IMR-90 (cell line): ENCODE measurements around the gene IKZF3. TPM values are rescaled to one million over a fixed set of nuclear protein-coding genes. Genes with fewer than 3 reads are reported as not detected.

ENCODE experiments used
- ATAC-seq: fragments of 200-7000 bp; cut with Tn5 transposase; 2 replicates; pipeline ENCODE4 v1.9.1; 2020; ENCODE audit warnings: low read depth, mild to moderate bottlenecking, moderate library complexity
- BruUV-seq: library from RNA; stranded (reverse); fragments of 400-500 nt; replicated peaks from 2 replicates; lab custom pipeline; 2021; lab: Mats Ljungman, UMichigan
- CTCF ChIA-PET: fragments of 300-600 bp; formaldehyde crosslinking; extraction: SDS; loops from one replicate; lab custom pipeline; 2021; ENCODE audit warnings: antibody characterized with exemption; lab: Yijun Ruan, JAX
- POLR2A ChIA-PET: fragments of 300-600 bp; sonication (Branson Sonifier 250); formaldehyde crosslinking; loops from one replicate; lab custom pipeline; 2022; ENCODE audit warnings: antibody characterized with exemption; ENCODE audit not compliant: unreplicated experiment; lab: Charles Lee
- DNase-seq: peaks from one replicate; pipeline ENCODE4 v3.0.0; 2013
- H2AFZ ChIP-seq: replicated peaks from 2 replicates; pipeline ENCODE3; 2013; ENCODE audit warnings: low read length, mild to moderate bottlenecking; ENCODE audit not compliant: poor library complexity
- H2AK5ac ChIP-seq: 2 replicates; pipeline ENCODE4 v1.6.1; 2013; ENCODE audit warnings: low read depth, low read length, inconsistent platforms
- H2AK9ac ChIP-seq: replicated peaks from 2 replicates; pipeline ENCODE3; 2013; ENCODE audit warnings: mild to moderate bottlenecking, low read depth, low read length, moderate library complexity; ENCODE audit not compliant: poor library complexity
- H2BK120ac ChIP-seq: 2 replicates; pipeline ENCODE4 v1.6.1; 2013; ENCODE audit warnings: low read depth, low read length, inconsistent platforms
- H2BK15ac ChIP-seq: 3 replicates; pipeline ENCODE4 v1.6.1; 2013; ENCODE audit warnings: low read depth, low read length, inconsistent platforms
- H2BK20ac ChIP-seq: 2 replicates; pipeline ENCODE4 v1.6.1; 2013; ENCODE audit warnings: low read depth, mild to moderate bottlenecking, inconsistent platforms, low read length, moderate library complexity
- H2BK5ac ChIP-seq: 2 replicates; pipeline ENCODE4 v1.6.1; 2013; ENCODE audit warnings: mild to moderate bottlenecking, low read depth, low read length, inconsistent platforms; ENCODE audit not compliant: poor library complexity, severe bottlenecking
- H3K14ac ChIP-seq: replicated peaks from 2 replicates; pipeline ENCODE4 v1.6.1; 2013; ENCODE audit warnings: low read depth, low read length, inconsistent platforms
- H3K18ac ChIP-seq: 2 replicates; pipeline ENCODE4 v1.6.1; 2013; ENCODE audit warnings: low read depth, low read length, control low read depth
- H3K23ac ChIP-seq: 2 replicates; pipeline ENCODE4 v1.6.1; 2013; ENCODE audit warnings: low read depth, low read length, inconsistent platforms
- H3K27ac ChIP-seq: 2 replicates; pipeline ENCODE4 v1.5.1; 2013; ENCODE audit warnings: mild to moderate bottlenecking, control low read depth, low read length; ENCODE audit not compliant: insufficient read depth
- H3K27me3 ChIP-seq: 2 replicates; pipeline ENCODE4 v1.6.1; 2013; ENCODE audit warnings: low read length; ENCODE audit not compliant: control insufficient read depth, insufficient read depth
- H3K36me3 ChIP-seq: 2 replicates; pipeline ENCODE4 v1.6.1; 2013; ENCODE audit warnings: low read length, mixed read lengths; ENCODE audit not compliant: control insufficient read depth, insufficient read depth
- H3K4ac ChIP-seq: 2 replicates; pipeline ENCODE4 v1.6.1; 2013; ENCODE audit warnings: low read depth, low read length, inconsistent platforms
- H3K4me1 ChIP-seq: 2 replicates; pipeline ENCODE4 v1.6.1; 2013; ENCODE audit warnings: low read length, mixed read lengths; ENCODE audit not compliant: control insufficient read depth, insufficient read depth
- H3K4me2 ChIP-seq: 2 replicates; pipeline ENCODE4 v1.6.1; 2013; ENCODE audit warnings: low read depth, mild to moderate bottlenecking, control low read depth, low read length, moderate library complexity
- H3K4me3 ChIP-seq: 2 replicates; pipeline ENCODE4 v1.5.1; 2013; ENCODE audit warnings: low read depth, mild to moderate bottlenecking, control low read depth, low read length, moderate library complexity; ENCODE audit not compliant: insufficient read depth
- H3K56ac ChIP-seq: 2 replicates; pipeline ENCODE4 v1.6.1; 2013; ENCODE audit warnings: low read length, inconsistent platforms; ENCODE audit not compliant: insufficient read depth; ENCODE audit errors: extremely low read depth
- H3K79me1 ChIP-seq, 2 experiments: 2 replicates each; pipeline ENCODE4 v1.6.1; 2013; ENCODE audit warnings: low read length in 2 of 2, inconsistent platforms in 1 of 2, low read depth in 1 of 2
- H3K9ac ChIP-seq: 2 replicates; pipeline ENCODE4 v1.6.1; 2013; ENCODE audit warnings: low read depth, low read length, control low read depth
- H3K9me1 ChIP-seq: 2 replicates; pipeline ENCODE4 v1.6.1; 2013; ENCODE audit warnings: low read length, inconsistent platforms; ENCODE audit not compliant: insufficient read depth
- H3K9me3 ChIP-seq: 2 replicates; pipeline ENCODE4 v1.6.1; 2013; ENCODE audit warnings: low read length; ENCODE audit not compliant: control insufficient read depth, insufficient read depth
- H4K20me1 ChIP-seq: 2 replicates; pipeline ENCODE4 v1.6.1; 2013; ENCODE audit warnings: low read length, inconsistent platforms; ENCODE audit not compliant: insufficient read depth
- H4K5ac ChIP-seq: 2 replicates; pipeline ENCODE4 v1.6.1; 2013; ENCODE audit warnings: mild to moderate bottlenecking, low read depth, low read length, control low read depth
- H4K8ac ChIP-seq, 2 experiments: 2 replicates each; pipeline ENCODE4 v1.6.1; 2013; ENCODE audit warnings: low read depth in 2 of 2, low read length in 2 of 2, control low read depth in 1 of 2, inconsistent platforms in 1 of 2
- H4K91ac ChIP-seq: 2 replicates; pipeline ENCODE4 v1.6.1; 2013; ENCODE audit warnings: low read depth, low read length, inconsistent platforms; ENCODE audit not compliant: insufficient read depth
- CEBPB ChIP-seq: IDR thresholded peaks from 2 replicates; pipeline ENCODE4 v1.6.1; 2012; ENCODE audit warnings: low read depth, low read length, improper control_type of control experiment
- CHD1 ChIP-seq: IDR thresholded peaks from 2 replicates; pipeline ENCODE4 v1.6.1; 2012; ENCODE audit warnings: low read depth, low read length, improper control_type of control experiment
- CTCF ChIP-seq: conservative IDR thresholded peaks from 2 replicates; pipeline ENCODE4 v1.5.1; 2012; ENCODE audit warnings: mild to moderate bottlenecking, low read depth, low read length, improper control_type of control experiment
- ELK1 ChIP-seq: fragments of 150-350 bp; IDR thresholded peaks from 2 replicates; pipeline ENCODE4 v1.6.1; 2016; ENCODE audit warnings: low read depth, mild to moderate bottlenecking, low read length, moderate library complexity, borderline replicate concordance
- FOS ChIP-seq: fragments of 150-350 bp; IDR thresholded peaks from 2 replicates; pipeline ENCODE4 v1.6.1; 2016; ENCODE audit warnings: low read depth, low read length
- MAFK ChIP-seq: IDR thresholded peaks from 2 replicates; pipeline ENCODE4 v1.6.1; 2012; ENCODE audit warnings: low read depth, low read length, improper control_type of control experiment
- MAZ ChIP-seq: IDR thresholded peaks from 2 replicates; pipeline ENCODE4 v1.6.1; 2012; ENCODE audit warnings: low read depth, mild to moderate bottlenecking, low read length, improper control_type of control experiment, moderate library complexity, borderline replicate concordance
- MXI1 ChIP-seq: IDR thresholded peaks from 2 replicates; pipeline ENCODE4 v1.6.1; 2012; ENCODE audit warnings: low read depth, mild to moderate bottlenecking, low read length, moderate library complexity, borderline replicate concordance
- NFE2L2 ChIP-seq: fragments of 150-350 bp; IDR thresholded peaks from 2 replicates; pipeline ENCODE4 v1.6.1; 2016; ENCODE audit warnings: low read depth, mild to moderate bottlenecking, low read length
- POLR2A ChIP-seq: IDR thresholded peaks from 2 replicates; pipeline ENCODE4 v1.6.1; 2012; ENCODE audit warnings: mild to moderate bottlenecking, low read depth, low read length
- RAD21 ChIP-seq: IDR thresholded peaks from 2 replicates; pipeline ENCODE4 v1.6.1; 2012; ENCODE audit warnings: low read length, improper control_type of control experiment
- RCOR1 ChIP-seq: IDR thresholded peaks from 2 replicates; pipeline ENCODE4 v1.6.1; 2012; ENCODE audit warnings: mild to moderate bottlenecking, low read length, improper control_type of control experiment; ENCODE audit not compliant: insufficient replicate concordance
- RFX5 ChIP-seq: IDR thresholded peaks from 2 replicates; pipeline ENCODE4 v1.8.0; 2012; ENCODE audit warnings: low read depth, mild to moderate bottlenecking, low read length, moderate library complexity
- SMC3 ChIP-seq: fragments of 150-350 bp; IDR thresholded peaks from 2 replicates; pipeline ENCODE4 v1.6.1; 2016; ENCODE audit warnings: low read depth, mild to moderate bottlenecking, antibody characterized with exemption, low read length, moderate library complexity
- USF2 ChIP-seq: fragments of 150-350 bp; IDR thresholded peaks from 2 replicates; pipeline ENCODE4 v1.6.1; 2017; ENCODE audit warnings: mild to moderate bottlenecking, antibody characterized with exemption, low read length, low read depth
- WGBS, 2 experiments: methylation state at CpG; one replicate each; pipeline versions ENCODE4 v1.1.5 to v1.1.7; 2013; ENCODE audit warnings: missing lambda C conversion rate in 2 of 2; ENCODE audit not compliant: insufficient read length in 1 of 2; ENCODE audit errors: extremely low coverage in 2 of 2; 5-methylcytosine and 5-hydroxymethylcytosine counted together
- dilution Hi-C: fragments of 300-500 bp; cut with HindIII; formaldehyde crosslinking; loops from one replicate; pipeline ENCODE4 v1.14.3; 2018; ENCODE audit warnings: low sequenced_read_pairs; ENCODE audit not compliant: unreplicated experiment
- in situ Hi-C: fragments of 300-500 bp; cut with MboI; formaldehyde crosslinking; loops from 3 replicates; pipeline ENCODE4 v1.14.3; 2019; ENCODE audit warnings: low sequenced_read_pairs, inconsistent platforms, mixed read lengths
- intact Hi-C: fragments of 100-400 bp; cut with micrococcal nuclease; formaldehyde crosslinking; loops from 2 replicates; pipeline ENCODE4 v1.10.0; 2022
- polyA plus RNA-seq, 3 experiments: library from polyadenylated mRNA; depleted of rRNA; stranded (reverse); fragments of >200 nt; gene quantifications; 2 replicates each; pipeline ENCODE4 v1.2.3, GENCODE V29; 2012; ENCODE audit warnings: low replicate concordance in 1 of 3
- total RNA-seq: library from RNA; depleted of rRNA; stranded (reverse); fragments of >200 nt; gene quantifications from 2 replicates; pipeline ENCODE4 v1.2.3, GENCODE V29; 2012

Gene IKZF3
- total and polyA plus RNA-seq, 2 of the 4 experiments (the other 2 are of a cell fraction) = not detected

GRCh38 chr17:39826334-39826733 lies 37.8 kb downstream of the IKZF3 start:
- no peak for DNase-seq
- CTCF ChIA-PET = no interaction called here
- intact Hi-C loops = no loop called here

More at GRCh38 chr17:39826334-39826733, 37.8 kb downstream of the IKZF3 start:
- TF ChIP-seq SMC3 = no peak
- TF ChIP-seq CEBPB = no peak
- no peak for TF ChIP-seq CTCF
- TF ChIP-seq POLR2A = no peak
- no peak for TF ChIP-seq NFE2L2
- TF ChIP-seq USF2 = no peak
- TF ChIP-seq RCOR1 = no peak
- no peak for TF ChIP-seq RAD21
- no peak for TF ChIP-seq MXI1
- TF ChIP-seq ELK1 = no peak
- TF ChIP-seq MAFK = no peak
- TF ChIP-seq MAZ = no peak
- no peak for TF ChIP-seq RFX5
- no peak for TF ChIP-seq CHD1
- TF ChIP-seq FOS = no peak
- Histone ChIP-seq H3K4me2 (no peak overlapping the region), H4K5ac (no peak overlapping the region), H3K9ac (no peak overlapping the region), H4K91ac (no peak overlapping the region), H3K9me1 (no peaks in the 10 kb centered on the region), H3K23ac (no peak overlapping the region), H3K18ac (no peak overlapping the region), H2BK20ac (no peak overlapping the region), H2BK120ac (no peak overlapping the region), H2AK9ac (no peak overlapping the region), H2AK5ac (no peak overlapping the region), H2AFZ (no peak overlapping the region), H4K20me1 (no peaks in the 10 kb centered on the region), H4K8ac (no peak overlapping the region), H3K56ac (no peak overlapping the region), H3K4ac (no peak overlapping the region), H3K27ac (no peak overlapping the region), H3K9me3 (peaks cover 7% of the 10 kb centered on the region), H3K4me3 (no peak overlapping the region), H2BK15ac (no peak overlapping the region), H3K14ac (no peak overlapping the region), H2BK5ac (no peak overlapping the region), H3K36me3 (no peaks in the 10 kb centered on the region), H3K79me1 (no peaks in the 10 kb centered on the region), H3K27me3 (peaks cover 18% of the 10 kb centered on the region), H3K4me1 (no peaks in the 10 kb centered on the region)
- POLR2A ChIA-PET = no interaction called here
- in situ Hi-C loops (no loop called here), dilution Hi-C loops (no loop called here)
- no peak for ATAC-seq
- no TSS peak for BruUV-seq
- 48% methylated on average over 2 of the region's 2 CpGs; no CpG with 5 or more reads in 1 of the 2 experiments for WGBS, 2 experiments
